SW 1271 (cell line): ENCODE results near the gene ANKMY1.

Source experiments
- DNase-seq, 2 experiments: peaks; one replicate each; lab custom pipeline; 2025; lab: John Stamatoyannopoulos, UW

ANKMY1 gene, protein sequence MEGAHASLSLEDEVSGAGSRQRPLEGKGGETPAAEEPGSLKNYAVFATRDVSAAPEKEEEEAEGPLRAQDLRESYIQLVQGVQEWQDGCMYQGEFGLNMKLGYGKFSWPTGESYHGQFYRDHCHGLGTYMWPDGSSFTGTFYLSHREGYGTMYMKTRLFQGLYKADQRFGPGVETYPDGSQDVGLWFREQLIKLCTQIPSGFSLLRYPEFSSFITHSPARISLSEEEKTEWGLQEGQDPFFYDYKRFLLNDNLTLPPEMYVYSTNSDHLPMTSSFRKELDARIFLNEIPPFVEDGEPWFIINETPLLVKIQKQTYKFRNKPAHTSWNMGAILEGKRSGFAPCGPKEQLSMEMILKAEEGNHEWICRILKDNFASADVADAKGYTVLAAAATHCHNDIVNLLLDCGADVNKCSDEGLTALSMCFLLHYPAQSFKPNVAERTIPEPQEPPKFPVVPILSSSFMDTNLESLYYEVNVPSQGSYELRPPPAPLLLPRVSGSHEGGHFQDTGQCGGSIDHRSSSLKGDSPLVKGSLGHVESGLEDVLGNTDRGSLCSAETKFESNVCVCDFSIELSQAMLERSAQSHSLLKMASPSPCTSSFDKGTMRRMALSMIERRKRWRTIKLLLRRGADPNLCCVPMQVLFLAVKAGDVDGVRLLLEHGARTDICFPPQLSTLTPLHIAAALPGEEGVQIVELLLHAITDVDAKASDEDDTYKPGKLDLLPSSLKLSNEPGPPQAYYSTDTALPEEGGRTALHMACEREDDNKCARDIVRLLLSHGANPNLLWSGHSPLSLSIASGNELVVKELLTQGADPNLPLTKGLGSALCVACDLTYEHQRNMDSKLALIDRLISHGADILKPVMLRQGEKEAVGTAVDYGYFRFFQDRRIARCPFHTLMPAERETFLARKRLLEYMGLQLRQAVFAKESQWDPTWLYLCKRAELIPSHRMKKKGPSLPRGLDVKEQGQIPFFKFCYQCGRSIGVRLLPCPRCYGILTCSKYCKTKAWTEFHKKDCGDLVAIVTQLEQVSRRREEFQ

DNA sequence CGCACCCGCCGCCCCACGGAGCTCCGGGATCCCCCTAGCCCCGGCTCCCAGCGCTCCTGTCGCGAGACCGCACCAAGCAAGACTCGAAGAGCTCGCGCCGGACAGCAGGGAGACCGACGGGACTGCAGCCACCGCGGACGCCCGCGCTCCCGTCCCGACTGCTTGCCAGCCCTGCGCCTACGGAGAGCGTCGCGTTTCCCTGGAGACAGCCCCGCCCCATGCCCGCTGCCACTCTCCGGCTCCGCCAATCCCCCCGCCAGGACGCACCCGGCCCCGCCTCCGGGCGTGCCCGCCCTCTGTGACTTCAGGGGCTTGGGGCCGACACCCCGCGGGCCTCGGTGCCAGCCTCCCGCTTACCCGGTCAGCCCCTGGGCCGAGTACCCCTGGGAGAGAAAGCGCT is at the start of gene ANKMY1:
Gene ANKMY1, minus strand, starts transcription at position 181 of the 400 bp plus-strand sequence. CDS start 653 bp downstream, outside the sequence.
- peak; percentile 46 to 78 for DNase-seq

DNA sequence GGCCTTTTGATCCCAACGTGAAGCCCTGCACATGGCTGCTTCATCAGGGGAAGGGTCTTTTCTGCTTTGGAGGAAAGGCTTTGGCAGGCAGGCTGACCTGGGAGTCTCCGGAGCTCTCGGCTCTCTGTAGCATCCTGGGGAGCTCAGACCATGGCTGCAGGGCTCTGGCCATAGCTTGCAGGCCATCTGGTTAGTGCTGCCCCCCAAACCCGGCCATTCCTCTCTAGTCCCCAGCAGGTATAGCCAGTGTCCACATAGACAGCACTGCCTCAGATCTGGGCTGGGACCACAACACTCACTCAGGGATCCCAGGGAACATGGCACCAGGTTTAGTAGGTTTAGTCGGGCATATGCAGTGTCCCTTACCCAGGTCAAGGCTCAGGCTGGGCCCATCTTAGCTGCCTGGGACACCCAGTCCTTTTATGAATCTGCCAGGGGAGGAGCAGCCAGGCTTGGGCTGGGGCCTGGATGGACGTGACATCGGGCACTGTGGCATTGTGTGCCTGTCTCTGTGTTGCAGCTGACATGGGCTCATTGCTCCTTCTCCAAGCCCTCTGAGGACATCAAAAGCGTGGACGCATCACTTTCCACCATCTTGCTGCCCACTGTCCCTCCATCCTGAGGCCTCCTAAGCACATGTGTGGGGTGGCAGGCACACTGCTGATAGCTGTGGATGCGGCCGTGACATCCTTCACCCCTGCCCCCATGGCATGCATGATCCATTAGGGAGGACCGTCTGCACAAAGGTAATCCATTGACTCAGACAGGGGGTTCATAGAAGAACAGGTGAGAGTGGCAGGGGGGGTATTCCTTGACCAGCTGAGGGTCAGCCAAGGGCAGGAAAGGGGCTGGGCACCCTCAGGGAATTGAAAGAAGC is 48.3 kb upstream of the ANKMY1 start:
- no peak for DNase-seq

DNA sequence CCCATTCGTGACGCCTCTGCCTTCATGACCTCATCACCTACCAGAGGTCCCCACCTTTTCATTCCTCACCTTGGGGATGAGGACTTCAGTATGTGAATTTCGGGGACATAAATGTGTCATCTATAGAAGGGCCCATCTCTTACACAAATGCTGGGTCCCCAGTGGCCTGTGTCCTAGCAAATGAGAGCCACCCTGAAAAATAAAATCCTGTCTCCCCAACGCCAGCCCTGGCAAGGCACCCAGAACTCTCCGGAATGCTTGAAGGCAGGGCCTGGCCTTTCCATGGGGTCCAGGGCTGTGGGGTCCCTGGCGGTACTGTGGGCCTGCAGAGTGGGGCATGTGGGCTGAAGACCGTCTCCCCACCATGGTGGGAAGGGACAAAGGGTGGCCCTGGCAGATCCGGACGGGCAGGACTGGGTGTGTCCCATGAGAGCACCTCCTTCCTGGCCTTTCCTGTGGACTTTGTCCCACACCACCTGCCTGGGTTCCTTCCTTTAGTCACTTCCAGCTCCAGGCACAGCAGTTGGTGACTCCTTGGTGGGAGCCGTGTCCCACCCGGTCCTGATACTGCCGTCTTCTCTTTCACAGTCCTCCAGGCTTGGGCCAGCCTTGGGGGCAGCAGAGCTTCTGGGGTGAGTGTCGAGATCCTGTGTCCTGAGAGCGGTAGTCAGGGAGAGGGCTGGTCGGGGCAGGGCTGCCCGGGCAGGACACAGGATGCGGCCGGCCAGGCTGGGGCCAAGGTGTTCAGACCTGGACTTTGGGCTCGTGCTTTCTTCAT is 47.3 kb upstream of the ANKMY1 start:
- DNase-seq: no peak

DNA sequence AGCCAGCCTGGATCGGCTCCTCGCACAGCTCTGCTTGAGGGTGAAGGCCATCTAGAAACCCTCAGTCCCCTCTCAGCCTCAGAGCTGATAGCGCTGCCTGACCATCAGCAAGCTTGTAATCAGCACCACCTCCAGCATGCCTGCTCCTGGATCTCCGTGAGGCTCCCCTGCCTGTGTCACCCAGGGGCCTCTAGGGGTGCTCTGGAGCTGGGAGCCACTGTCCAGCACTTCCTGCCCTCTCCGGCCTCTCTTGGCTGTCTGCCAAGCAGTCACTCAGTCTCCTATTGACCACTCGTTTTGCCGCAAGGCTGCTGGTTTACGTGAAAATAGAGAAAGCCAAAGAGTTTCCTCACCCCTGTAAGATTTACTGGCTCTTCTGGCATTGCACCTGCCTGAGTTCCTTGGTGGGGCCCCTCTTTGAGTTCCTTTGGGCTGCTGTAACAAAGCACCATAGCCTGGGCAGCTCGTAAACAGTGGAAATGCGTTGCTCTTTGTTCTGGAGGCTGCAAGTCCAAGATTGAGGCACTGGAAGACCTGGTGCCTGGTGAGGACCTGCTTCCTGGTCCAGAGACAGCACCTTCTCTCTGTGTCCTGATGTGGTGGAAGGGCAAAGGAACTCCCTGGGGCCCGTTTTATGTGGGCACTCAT is 46.6 kb upstream of the ANKMY1 start:
- peak in 1 of 2 experiments; percentile 41 for DNase-seq

DNA sequence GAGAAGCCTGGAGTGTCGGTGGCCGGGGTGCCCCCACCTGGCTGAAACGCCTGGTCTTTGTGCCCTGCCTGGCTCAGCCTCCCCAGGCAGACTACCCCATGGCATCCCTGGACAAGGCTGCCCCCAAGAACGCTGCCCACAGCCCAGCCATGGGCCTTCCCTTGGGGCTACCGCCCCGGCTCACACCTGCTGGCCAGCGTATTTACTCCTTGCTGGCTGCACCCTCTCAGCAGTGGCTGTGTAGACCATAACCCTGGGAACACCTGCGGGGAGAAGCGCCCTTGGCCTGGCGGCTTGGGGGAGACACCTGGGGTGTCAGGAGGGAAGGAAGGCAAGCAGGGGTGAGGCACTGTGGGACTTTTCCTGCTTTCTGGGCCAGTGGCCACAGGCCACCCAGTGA is 46.1 kb upstream of the ANKMY1 start:
- no peak for DNase-seq

DNA sequence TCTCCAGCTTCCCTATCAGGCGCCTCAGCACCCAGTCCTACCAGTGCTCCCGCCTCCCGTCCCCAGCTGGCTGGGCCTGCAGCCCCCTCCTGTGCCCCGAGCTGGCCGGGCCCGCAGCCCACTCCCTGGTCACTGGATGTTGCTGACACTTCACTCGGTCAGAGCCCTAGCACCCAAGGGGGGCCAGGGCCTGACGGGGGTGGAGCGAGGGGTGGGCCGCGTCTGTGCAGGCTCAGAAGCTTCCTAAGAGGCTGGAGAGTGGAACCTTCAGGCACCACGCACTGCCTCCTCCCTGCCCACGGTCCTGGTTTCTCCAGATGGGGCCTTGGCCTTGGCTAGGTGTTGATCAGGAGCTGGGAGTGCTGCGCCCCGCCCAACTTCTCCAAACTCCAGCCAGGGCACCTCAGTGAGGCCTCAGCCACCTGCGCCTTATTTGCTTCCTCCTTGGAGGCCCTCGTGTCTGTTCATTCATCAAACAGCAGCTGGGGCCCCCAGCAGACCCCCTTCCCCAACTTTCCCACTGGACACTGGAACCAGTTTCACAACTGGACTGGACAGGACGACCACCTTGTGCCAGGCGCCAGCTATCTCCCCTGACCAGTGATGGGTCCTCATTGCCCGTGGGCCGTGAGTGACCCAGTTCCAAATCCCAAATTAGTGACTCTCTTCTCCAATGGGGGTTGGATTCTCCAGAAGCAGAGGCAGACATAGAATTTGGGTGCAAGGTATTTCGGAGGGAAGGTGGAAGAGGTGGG is 45.5 kb upstream of the ANKMY1 start:
- no peak for DNase-seq

DNA sequence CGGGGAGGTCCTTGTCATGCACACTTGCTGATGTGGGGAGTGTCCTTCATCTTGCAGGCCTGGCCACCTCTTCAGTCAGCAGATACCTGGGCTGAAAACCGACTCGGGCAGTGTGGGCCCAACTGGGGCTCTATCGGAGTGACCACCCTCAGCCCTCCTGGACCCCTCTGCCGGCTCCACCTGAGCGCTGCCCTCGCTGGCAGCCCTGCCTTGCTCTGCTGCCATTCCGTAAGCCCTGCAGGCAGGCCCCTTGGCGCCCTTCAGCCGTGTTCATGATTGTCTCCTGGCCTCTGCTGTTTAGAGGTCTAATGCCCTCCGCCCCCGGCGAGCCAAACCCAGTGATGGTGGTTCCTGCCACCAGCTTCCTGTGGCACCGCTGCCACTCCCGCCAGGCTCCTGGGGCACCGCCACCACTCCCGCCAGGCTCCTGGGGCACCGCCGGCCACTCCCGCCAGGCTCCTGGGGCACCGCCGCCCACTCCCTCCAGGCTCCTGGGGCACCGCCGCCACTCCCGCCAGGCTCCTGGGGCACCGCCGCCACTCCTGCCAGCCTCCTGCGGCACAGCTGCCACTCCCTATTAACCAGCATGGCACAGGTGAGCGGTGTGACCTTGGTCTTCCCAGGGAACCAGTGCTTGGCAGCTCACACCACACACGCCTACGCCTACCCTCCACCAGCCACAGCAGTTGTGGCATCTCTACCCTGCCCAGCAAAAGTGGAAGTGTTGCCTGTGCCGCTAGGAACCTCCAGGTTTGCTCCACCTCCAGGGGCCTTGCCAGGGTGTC is 44.7 kb upstream of the ANKMY1 start:
- no peak for DNase-seq

DNA sequence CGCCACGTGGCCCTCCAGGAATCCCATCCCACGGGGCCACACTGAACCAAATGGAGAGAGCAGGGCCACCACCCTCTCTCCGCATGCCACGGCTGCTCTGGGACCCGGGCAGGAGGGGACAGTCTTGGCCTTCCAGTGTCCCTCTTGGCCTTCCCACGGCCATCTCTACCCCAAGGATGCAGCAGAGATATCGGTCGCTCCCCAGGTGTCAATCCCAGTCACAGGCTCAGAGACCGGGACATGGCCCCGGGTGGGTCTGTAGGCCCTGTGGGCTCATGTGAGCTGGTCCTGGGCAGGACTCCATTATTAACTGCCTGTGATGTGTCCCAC is 44.0 kb upstream of the ANKMY1 start:
- DNase-seq: no peak

DNA sequence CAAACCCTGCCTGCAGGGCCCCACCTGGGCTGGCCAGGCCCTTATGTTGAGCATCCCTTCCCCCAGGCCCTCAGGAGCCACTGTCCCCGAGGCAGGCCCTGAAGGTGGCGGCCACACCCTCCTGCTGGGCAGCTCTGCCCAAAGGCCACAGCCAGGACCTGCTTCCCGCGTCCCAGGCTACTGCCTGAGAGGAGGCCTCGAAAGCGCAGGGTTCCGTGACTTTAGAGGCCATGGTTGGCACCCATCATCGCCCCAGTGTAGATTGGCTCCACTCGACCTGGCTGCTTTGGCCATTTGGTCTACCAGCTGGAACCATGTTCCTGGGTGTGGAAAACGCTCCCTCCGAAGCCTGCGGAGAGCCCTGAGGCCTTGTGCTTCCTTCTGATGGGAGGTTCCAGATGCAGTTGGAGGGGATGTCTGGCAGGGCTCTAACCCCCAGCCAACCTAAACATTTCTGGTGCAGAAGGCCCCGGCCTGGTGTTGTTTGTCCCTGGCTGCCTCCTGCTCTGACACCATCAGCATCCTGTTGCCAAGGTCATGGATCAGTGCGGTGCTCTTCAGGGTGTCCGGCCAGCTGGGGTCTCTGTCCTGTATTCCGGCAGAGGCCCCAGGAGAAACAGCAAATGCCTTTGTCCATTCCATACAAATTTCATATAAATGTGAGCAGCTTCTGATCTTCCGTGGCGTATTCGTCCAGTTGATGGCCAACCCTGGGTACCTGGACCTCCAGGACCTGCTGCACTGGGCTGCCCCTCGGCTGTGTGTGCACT is 43.5 kb upstream of the ANKMY1 start:
- no peak for DNase-seq

DNA sequence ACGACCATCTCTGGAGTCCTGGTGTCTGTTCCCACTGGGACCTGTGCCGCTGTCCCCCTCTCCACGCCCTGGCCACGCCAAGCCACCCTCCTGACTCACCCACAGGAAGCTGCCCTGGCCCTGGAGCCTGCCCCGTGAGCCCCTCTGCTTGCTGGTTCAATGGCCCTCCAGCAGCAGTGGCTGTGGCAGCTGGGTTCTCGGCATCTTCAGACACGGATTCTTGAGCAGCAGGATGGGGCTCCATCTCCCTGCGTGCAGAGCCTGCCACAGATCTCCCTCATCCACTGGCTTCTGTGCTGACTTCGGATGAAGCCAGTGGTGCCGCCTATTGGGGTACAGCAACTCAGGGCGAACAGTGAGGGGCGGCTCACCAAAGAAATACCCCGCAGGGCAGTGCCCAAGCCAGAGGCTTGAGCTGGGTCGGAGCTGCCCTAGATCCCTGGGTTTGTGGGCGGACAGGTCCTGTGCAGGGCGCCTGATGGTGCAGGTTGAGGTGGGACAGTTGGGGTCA is 42.7 kb upstream of the ANKMY1 start:
- no peak for DNase-seq

DNA sequence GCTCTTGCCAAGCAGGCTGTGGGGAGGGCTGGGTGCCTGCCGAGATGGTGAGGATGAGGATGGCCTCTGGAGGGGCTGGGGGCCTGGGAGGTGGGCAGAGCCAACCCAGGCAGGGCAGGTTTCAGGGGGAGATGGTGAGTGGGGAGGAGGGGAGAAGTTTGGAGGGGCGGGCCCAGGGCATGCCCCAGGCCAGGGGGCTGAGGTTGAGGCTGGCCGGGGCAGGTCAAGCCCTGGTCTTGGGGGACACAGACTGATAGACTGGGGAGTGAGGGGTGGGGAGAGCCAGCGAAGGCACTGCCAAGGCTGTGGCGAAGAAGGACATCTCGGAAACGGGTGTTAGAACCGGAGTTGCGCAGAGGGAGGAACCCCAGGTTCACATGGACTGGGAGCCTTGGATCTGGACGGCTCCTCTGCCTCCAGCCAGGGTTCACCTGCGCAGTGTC is 41.4 kb upstream of the ANKMY1 start:
- no peak for DNase-seq

DNA sequence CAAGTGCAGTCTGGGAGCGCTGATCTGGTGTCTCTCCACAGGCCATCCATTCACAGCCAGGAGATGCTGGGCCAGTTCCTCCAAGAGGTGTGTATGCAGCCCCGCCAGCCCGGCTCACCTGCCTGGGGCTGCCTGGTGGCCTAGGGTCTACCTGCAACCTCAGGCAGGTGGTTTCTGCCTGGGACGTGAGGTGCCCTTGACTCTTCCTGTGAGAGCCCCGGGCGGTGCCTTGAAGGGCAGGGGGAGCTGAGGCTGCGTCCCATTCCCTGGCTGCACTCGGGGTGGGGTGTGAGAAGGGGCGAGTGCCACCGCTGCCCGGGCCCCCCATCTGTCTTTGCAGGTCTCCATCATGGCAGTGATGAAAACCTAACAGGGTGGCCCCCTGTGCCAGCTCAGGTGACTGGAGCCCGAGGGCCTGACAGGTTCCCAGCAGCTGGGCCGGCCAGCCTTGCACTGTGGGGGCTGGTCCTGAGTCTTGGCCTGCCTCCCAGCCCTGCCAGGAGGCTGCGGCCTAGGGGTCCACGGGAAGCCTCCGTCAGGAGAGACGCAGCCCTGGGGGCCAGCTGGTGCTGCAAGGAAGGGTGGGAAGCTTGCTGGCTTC is 40.6 kb upstream of the ANKMY1 start:
- no peak for DNase-seq

DNA sequence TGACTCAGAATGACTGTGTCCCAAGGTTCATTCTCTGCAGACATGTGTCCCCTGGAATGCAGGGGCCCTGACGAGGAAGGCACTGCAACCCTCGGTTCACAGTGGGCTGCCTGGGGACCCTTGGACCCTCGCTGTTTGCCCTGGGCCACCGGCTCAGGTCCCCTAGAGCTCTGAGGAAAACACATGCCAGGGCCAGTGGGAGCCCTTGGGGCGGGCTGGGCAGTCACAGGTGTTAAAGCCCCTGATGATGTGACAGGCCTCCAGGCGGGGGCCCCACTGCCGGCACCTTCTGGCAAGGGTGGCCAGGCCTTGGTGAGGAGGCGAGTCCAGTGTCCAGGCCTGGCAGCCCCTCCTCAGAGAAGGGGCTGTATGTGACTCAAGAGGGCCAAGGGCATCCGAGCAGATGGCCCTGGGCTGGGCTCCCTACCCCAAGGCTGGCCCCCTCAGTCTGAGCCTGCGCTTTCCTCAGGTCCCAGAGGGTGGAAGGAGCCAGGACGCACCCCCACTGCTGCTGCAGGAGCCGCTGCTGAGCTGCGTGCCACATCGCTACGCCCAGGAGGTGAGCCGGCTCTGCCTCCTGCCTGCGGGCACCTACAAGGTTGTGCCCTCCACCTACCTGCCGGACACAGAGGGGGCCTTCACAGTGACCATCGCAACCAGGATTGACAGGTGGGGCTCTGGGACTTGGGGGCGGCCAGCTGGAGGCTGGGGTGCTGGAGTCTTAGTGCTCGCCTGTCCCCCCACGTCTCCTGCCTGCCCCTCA is 39.8 kb upstream of the ANKMY1 start:
- DNase-seq: no peak

DNA sequence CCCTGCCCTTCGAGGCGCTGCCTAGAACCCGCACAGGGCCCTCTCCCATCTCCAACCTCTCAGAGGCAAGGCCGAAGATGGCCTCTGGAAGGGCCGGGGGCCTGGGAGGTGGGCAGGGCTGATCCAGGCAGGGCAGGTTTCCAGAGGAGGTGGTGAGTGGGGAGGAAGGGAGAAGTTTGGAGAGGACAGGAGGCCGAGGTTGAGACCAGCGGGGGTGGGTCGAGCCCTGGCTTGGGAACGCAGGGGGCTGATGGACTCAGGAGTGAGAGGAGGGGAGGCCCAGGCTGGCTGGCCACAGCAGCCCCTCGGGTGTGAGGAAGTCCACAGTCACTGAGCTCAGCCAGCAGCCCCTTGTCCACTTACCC is 39.2 kb upstream of the ANKMY1 start:
- DNase-seq: no peak

DNA sequence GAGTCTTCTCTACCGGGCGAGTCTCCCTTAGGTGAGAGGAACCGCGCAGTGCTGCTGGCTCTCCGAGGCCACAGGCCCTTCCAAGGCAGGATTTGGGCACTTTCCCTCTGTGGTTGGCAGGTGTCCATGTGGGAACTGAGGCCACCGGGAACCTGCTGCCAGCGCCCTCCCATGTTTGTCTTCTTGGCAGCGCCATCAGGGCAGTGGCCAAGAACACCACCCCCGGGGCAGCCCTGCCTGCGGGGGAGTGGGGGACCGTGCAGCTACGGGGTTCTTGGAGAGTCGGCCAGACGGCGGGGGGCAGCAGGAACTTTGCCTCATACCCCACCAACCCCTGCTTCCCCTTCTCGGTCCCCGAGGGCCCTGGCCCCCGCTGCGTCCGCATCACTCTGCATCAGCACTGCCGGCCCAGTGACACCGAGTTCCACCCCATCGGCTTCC is 38.7 kb upstream of the ANKMY1 start:
- DNase-seq: no peak

DNA sequence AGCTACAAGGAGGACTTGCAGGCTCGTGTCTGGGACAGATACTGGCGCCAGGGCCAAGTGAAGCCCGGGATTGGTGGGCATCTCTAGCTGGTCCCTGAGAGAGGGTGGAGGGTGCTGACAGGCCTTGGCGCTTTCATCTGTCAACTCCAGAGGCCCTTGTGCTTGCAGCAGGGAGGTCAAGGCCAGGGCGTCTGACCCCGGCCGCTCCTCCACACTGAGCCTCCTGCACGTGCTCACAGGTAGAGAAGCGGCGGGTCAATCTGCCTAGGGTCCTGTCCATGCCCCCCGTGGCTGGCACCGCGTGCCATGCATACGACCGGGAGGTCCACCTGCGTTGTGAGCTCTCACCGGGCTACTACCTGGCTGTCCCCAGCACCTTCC is 38.3 kb upstream of the ANKMY1 start:
- no peak for DNase-seq
